ENCODE data around the gene ARHGAP40. TPM values are rescaled to one million over a fixed set of nuclear protein-coding genes. Genes with fewer than 3 reads are reported as not detected.

ARHGAP40 gene
- total and polyA plus RNA-seq, 2 of the 13 experiments (the other 11 are each of a cell fraction or from before 2014, with no cell fraction given) = 0.75 to 2.1 TPM

DNA sequence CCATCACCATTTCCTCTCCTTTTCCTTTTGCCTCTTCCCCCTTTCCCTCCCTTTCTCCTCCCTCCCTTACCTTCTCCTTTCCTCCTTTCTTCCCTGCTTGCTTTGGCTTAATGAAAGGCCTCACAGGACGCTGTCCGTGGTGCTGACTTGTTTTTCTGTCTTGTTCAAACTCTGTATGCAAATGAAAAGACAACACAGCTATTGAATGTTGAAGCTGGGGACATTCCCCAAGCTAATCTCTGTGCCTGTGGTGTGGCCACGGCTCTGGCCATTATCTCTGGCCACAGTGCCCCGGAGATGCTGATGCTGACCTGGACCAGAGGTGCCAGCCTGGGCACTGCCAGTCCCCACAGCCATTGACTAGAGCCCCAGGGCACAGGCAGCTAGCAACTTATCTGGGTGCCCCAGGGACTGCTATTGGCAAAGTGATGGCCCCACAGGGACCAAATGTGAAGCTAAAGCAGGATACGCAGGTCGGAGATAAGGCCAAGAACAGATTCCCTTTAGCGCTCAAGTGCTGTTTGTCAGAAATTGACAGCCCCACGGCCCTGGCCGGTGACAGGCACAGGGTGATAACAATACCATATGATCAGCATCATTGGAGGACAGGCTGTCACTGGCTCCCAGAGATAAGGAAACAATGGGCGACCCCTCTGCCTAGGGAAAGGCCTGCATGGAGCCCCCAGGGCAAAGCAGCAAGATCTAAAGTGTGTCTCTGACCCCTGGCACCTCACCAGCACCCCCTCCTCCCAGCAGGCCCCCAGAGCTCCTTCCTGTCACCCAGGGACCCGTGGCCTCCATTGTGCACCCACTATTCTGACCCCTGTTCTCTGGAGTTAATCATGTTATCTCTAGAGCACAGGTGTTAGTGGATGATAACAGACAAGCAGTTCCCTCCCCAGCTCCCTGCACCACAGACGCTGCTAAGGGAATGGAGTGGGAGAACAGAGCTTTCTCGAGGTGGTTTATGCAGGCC, 91.1 kb downstream of the ARHGAP40 start (continued):
- TF ChIP-seq ZNF205 (CRISPR knock-in tag; IDR thresholded peaks at IDR 0.05) = peak; percentile 89; the same call in 1 of the 2 replicates
- no peak for TF ChIP-seq ZNF282 (IDR thresholded peaks at IDR 0.05; ENCODE audit: partially characterized antibody)
- TF ChIP-seq CREM (IDR thresholded peaks at IDR 0.05) = no peak
- TF ChIP-seq CREM (CRISPR knock-in tag; IDR thresholded peaks at IDR 0.05) = no peak
- TF ChIP-seq HNF4A (CRISPR knock-in tag; IDR thresholded peaks at IDR 0.05) = no peak
- no peak for TF ChIP-seq ZNF431 (CRISPR knock-in tag; IDR thresholded peaks at IDR 0.05; ENCODE audit: borderline replicate concordance, low read depth)
- TF ChIP-seq MXI1 (IDR thresholded peaks at IDR 0.05; ENCODE audit: borderline replicate concordance, low read depth, low read length) = no peak
- TF ChIP-seq, protein P1, sequence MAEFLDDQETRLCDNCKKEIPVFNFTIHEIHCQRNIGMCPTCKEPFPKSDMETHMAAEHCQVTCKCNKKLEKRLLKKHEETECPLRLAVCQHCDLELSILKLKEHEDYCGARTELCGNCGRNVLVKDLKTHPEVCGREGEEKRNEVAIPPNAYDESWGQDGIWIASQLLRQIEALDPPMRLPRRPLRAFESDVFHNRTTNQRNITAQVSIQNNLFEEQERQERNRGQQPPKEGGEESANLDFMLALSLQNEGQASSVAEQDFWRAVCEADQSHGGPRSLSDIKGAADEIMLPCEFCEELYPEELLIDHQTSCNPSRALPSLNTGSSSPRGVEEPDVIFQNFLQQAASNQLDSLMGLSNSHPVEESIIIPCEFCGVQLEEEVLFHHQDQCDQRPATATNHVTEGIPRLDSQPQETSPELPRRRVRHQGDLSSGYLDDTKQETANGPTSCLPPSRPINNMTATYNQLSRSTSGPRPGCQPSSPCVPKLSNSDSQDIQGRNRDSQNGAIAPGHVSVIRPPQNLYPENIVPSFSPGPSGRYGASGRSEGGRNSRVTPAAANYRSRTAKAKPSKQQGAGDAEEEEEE (CRISPR knock-in tag; IDR thresholded peaks at IDR 0.05; ENCODE audit: borderline replicate concordance) = no peak
- no peak for TF ChIP-seq MTA1 (CRISPR knock-in tag; IDR thresholded peaks at IDR 0.05; ENCODE audit: borderline replicate concordance)
- no peak for TF ChIP-seq KLF12 (CRISPR knock-in tag; IDR thresholded peaks at IDR 0.05; ENCODE audit: borderline replicate concordance)
- no peak for TF ChIP-seq PHF20 (CRISPR knock-in tag; IDR thresholded peaks at IDR 0.05)
- TF ChIP-seq RBM22 (optimal IDR thresholded peaks at IDR 0.05; ENCODE audit: low read length) = no peak
- peak; percentile 46; the same call in 1 of the 2 replicates for TF ChIP-seq ZNF652 (CRISPR knock-in tag; IDR thresholded peaks at IDR 0.05; ENCODE audit: borderline replicate concordance, low read depth)
- TF ChIP-seq ZNF766 (CRISPR knock-in tag; IDR thresholded peaks at IDR 0.05; ENCODE audit: borderline replicate concordance) = no peak
- TF ChIP-seq SMC3 (IDR thresholded peaks at IDR 0.05; ENCODE audit: low read length) = no peak
- TF ChIP-seq, protein P2, sequence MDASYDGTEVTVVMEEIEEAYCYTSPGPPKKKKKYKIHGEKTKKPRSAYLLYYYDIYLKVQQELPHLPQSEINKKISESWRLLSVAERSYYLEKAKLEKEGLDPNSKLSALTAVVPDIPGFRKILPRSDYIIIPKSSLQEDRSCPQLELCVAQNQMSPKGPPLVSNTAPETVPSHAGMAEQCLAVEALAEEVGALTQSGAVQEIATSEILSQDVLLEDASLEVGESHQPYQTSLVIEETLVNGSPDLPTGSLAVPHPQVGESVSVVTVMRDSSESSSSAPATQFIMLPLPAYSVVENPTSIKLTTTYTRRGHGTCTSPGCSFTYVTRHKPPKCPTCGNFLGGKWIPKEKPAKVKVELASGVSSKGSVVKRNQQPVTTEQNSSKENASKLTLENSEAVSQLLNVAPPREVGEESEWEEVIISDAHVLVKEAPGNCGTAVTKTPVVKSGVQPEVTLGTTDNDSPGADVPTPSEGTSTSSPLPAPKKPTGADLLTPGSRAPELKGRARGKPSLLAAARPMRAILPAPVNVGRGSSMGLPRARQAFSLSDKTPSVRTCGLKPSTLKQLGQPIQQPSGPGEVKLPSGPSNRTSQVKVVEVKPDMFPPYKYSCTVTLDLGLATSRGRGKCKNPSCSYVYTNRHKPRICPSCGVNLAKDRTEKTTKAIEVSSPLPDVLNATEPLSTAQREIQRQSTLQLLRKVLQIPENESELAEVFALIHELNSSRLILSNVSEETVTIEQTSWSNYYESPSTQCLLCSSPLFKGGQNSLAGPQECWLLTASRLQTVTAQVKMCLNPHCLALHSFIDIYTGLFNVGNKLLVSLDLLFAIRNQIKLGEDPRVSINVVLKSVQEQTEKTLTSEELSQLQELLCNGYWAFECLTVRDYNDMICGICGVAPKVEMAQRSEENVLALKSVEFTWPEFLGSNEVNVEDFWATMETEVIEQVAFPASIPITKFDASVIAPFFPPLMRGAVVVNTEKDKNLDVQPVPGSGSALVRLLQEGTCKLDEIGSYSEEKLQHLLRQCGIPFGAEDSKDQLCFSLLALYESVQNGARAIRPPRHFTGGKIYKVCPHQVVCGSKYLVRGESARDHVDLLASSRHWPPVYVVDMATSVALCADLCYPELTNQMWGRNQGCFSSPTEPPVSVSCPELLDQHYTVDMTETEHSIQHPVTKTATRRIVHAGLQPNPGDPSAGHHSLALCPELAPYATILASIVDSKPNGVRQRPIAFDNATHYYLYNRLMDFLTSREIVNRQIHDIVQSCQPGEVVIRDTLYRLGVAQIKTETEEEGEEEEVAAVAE (CRISPR knock-in tag; IDR thresholded peaks at IDR 0.05; ENCODE audit: borderline replicate concordance) = peak; percentile 96
- no peak for TF ChIP-seq ZNF674 (CRISPR knock-in tag; IDR thresholded peaks at IDR 0.05; ENCODE audit: low read depth)
- TF ChIP-seq ZNF569 (CRISPR knock-in tag; IDR thresholded peaks at IDR 0.05; ENCODE audit: borderline replicate concordance) = no peak
- TF ChIP-seq ZNF468 (CRISPR knock-in tag; IDR thresholded peaks at IDR 0.05) = peak; percentile 55; the same call in 1 of the 2 replicates
- TF ChIP-seq JUNB (CRISPR knock-in tag; IDR thresholded peaks at IDR 0.05; ENCODE audit: borderline replicate concordance) = peak; percentile 80; the same call in 1 of the 2 replicates
- 0 out of 2 replicates have a peak, but pooled peaks have one; percentile 76 for TF ChIP-seq ATAD3A (CRISPR knock-in tag; IDR thresholded peaks at IDR 0.05)
